ENCODE results near the gene FAM120B.

GRCh38 chr6:170456334-170456733 is 149.8 kb downstream of the FAM120B start:
- no peak for TF ChIP-seq CTCF (IDR thresholded peaks at IDR 0.05)
- no peak for TF ChIP-seq POLR2A (IDR thresholded peaks at IDR 0.05)
